Suprapubic skin (tissue), 3 donors: ENCODE data around the gene PHF12.

ENCODE experiments used
- CTCF ChIP-seq, 2 donors: fragments of 200-600 bp in 1 of 2; fragments of 450-650 bp in 1 of 2; sonication (generic) in 1 of 2; IDR thresholded peaks; one replicate each; pipeline ENCODE4 v1.5.1; 2016 to 2019; ENCODE audit warnings: antibody characterized with exemption in 2 of 2, mild to moderate bottlenecking in 1 of 2, moderate library complexity in 1 of 2
- POLR2AphosphoS5 ChIP-seq, 3 donors: sonication (generic); formaldehyde crosslinking; IDR thresholded peaks; one replicate each; pipeline ENCODE4 v1.6.1; 2017; ENCODE audit warnings: antibody characterized with exemption in 3 of 3

GRCh38 chr17:28991779-28992178, 40.5 kb upstream of the PHF12 start:
- no peak for TF ChIP-seq POLR2AphosphoS5 (IDR thresholded peaks at IDR 0.05)
- TF ChIP-seq CTCF (IDR thresholded peaks at IDR 0.05) = no peak
